ENCODE results near the gene CD3E. TPM values are rescaled to one million over a fixed set of nuclear protein-coding genes. Genes with fewer than 3 reads are reported as not detected.

The CD3E gene
- total and polyA plus RNA-seq, 9 of the 15 experiments (the other 6 are each of a cell fraction or from before 2014, with no cell fraction given) = 0.07 to 0.62 (median 0.19) TPM; not detected in 5

GRCh38 chr11:118325283-118325682 lies 20.8 kb downstream of the CD3E start:
- Histone ChIP-seq H3K79me2 (ENCODE audit: control insufficient read depth, insufficient read depth, low read length) (no peaks in the 10 kb centered on the region), H3K4me3 (no peak overlapping the region), H3K4me2 (ENCODE audit: insufficient read depth, low read length) (no peak overlapping the region), H3K9ac (ENCODE audit: insufficient read depth in 1 of 2, low read depth in 2 of 2, low read length in 2 of 2) (no peak overlapping the region), H3K9me1 (ENCODE audit: control insufficient read depth, insufficient read depth, low read length) (no peaks in the 10 kb centered on the region), H3K4me1 (replicated peaks in 1 of 2; ENCODE audit: control insufficient read depth in 2 of 2, insufficient read depth in 2 of 2, low read length in 2 of 2) (peaks cover 4 to 7% of the 10 kb centered on the region in 2 experiments; a peak in 2 of 5 replicates), H3K27ac (ENCODE audit: extremely low read depth, low read depth, low read length) (no peak overlapping the region), H3K27me3 (ENCODE audit: control insufficient read depth in 2 of 2, insufficient read depth in 2 of 2, low read length in 2 of 2) (no peaks in the 10 kb centered on the region), H2AFZ (ENCODE audit: low read depth, low read length) (no peak overlapping the region), H3K9me3 (replicated peaks; ENCODE audit: control insufficient read depth, insufficient read depth, low read depth, low read length) (no peaks in the 10 kb centered on the region), H3K36me3 (ENCODE audit: control insufficient read depth, insufficient read depth, low read length) (no peaks in the 10 kb centered on the region), H4K20me1 (replicated peaks; ENCODE audit: control insufficient read depth, insufficient read depth, low read length) (no peaks in the 10 kb centered on the region)
- in situ Hi-C loops (cut with MboI) (no loop called here), intact Hi-C loops (cut with micrococcal nuclease) (no loop called here)
- no peak for FAIRE-seq
- ATAC-seq = no peak
- DNase-seq (ENCODE audit: extremely low read depth in 1 of 4, low spot score in 3 of 4) = no peak
- POLR2A ChIA-PET = no interaction called here
- CTCF ChIA-PET (ENCODE audit: low intra/inter-chr PET ratio) = no interaction called here
- BruUV-seq (replicated peaks) = no TSS peak
- TF ChIP-seq BCOR (IDR thresholded peaks at IDR 0.05) = no peak
- TF ChIP-seq NKRF (IDR thresholded peaks at IDR 0.05; ENCODE audit: borderline replicate concordance) = no peak
- TF ChIP-seq ATF2 (CRISPR knock-in tag; IDR thresholded peaks at IDR 0.05) = no peak
- TF ChIP-seq THAP12 (CRISPR knock-in tag; IDR thresholded peaks at IDR 0.05) = no peak
- no peak for TF ChIP-seq TBP (optimal IDR thresholded peaks at IDR 0.05; ENCODE audit: low read depth, low read length)
- no peak for TF ChIP-seq ZC3H11A (IDR thresholded peaks at IDR 0.05; ENCODE audit: low read depth, low read length)

Data from K562 (cell line).